ENCODE results near the gene TINCR. TPM values are rescaled to one million over a fixed set of nuclear protein-coding genes. Genes with fewer than 3 reads are reported as not detected.

The TINCR gene
- total RNA-seq, 2 experiments from 2014 or later: 0.26 to 0.68 TPM

- ChIA-PET POLR2A (no interaction called here), CTCF (no interaction called here)
- Mint-ChIP-seq H3K27me3 (ENCODE audit: low read depth) (peaks cover 7% of the 10 kb centered on the region), H3K9me3 (ENCODE audit: insufficient read depth) (no peaks in the 10 kb centered on the region), H3K4me3 (no peak overlapping the region), H3K36me3 (ENCODE audit: low read depth) (no peaks in the 10 kb centered on the region), H3K4me1 (ENCODE audit: low read depth) (no peaks in the 10 kb centered on the region), H3K27ac (no peak overlapping the region)
- DNase-seq (no peak), ATAC-seq (no peak)
Observed at GRCh38 chr19:5567970-5568407, 236 bp upstream of the TINCR start.

GRCh38 chr19:5564930-5565329, 2.8 kb downstream of the TINCR start:
- no peaks in the 10 kb centered on the region for H3K36me3 Mint-ChIP-seq (ENCODE audit: low read depth)
- ChIA-PET CTCF (no interaction called here), POLR2A (no interaction called here)
- no peaks in the 10 kb centered on the region for H3K4me1 Mint-ChIP-seq (ENCODE audit: low read depth)
- H3K27me3 Mint-ChIP-seq (ENCODE audit: low read depth): peaks cover 7% of the 10 kb centered on the region
- ATAC-seq: no peak
- no peak overlapping the region for H3K4me3 Mint-ChIP-seq
- DNase-seq: no peak
- no peak overlapping the region for H3K27ac Mint-ChIP-seq
- H3K9me3 Mint-ChIP-seq (ENCODE audit: insufficient read depth): peaks cover 4% of the 10 kb centered on the region

- H3K36me3 Mint-ChIP-seq (ENCODE audit: low read depth): no peaks in the 10 kb centered on the region
- no peak overlapping the region for H3K4me3 Mint-ChIP-seq
- no peak for ATAC-seq
- peaks cover 7% of the 10 kb centered on the region for H3K27me3 Mint-ChIP-seq (ENCODE audit: low read depth)
- no peak overlapping the region for H3K27ac Mint-ChIP-seq
- no peaks in the 10 kb centered on the region for H3K4me1 Mint-ChIP-seq (ENCODE audit: low read depth)
- CTCF ChIA-PET: no interaction called here
- POLR2A ChIA-PET: no interaction called here
- H3K9me3 Mint-ChIP-seq (ENCODE audit: insufficient read depth): peaks cover 4% of the 10 kb centered on the region
- no peak for DNase-seq
Observed at GRCh38 chr19:5563935-5564612, 3.7 kb downstream of the TINCR start.

- no peak overlapping the region for H3K4me3 Mint-ChIP-seq
- CTCF ChIA-PET: no interaction called here
- peaks cover 7% of the 10 kb centered on the region for H3K27me3 Mint-ChIP-seq (ENCODE audit: low read depth)
- POLR2A ChIA-PET: no interaction called here
- ATAC-seq (no peak), DNase-seq (no peak)
- H3K36me3 Mint-ChIP-seq (ENCODE audit: low read depth): no peaks in the 10 kb centered on the region
- no peaks in the 10 kb centered on the region for H3K4me1 Mint-ChIP-seq (ENCODE audit: low read depth)
- no peak overlapping the region for H3K27ac Mint-ChIP-seq
- peaks cover 4% of the 10 kb centered on the region for H3K9me3 Mint-ChIP-seq (ENCODE audit: insufficient read depth)
Observed at GRCh38 chr19:5563008-5563431, 4.7 kb downstream of the TINCR start.

- Mint-ChIP-seq H3K9me3 (ENCODE audit: insufficient read depth) (peaks cover 4% of the 10 kb centered on the region), H3K27ac (no peak overlapping the region), H3K27me3 (ENCODE audit: low read depth) (peaks cover 7% of the 10 kb centered on the region), H3K36me3 (ENCODE audit: low read depth) (no peaks in the 10 kb centered on the region), H3K4me3 (no peak overlapping the region), H3K4me1 (ENCODE audit: low read depth) (no peaks in the 10 kb centered on the region)
- CTCF ChIA-PET: no interaction called here
- DNase-seq (no peak), ATAC-seq (no peak)
- POLR2A ChIA-PET: no interaction called here
Observed at GRCh38 chr19:5562280-5562679, 5.5 kb downstream of the TINCR start.

- Mint-ChIP-seq H3K9me3 (ENCODE audit: insufficient read depth) (peaks cover 4% of the 10 kb centered on the region), H3K27me3 (ENCODE audit: low read depth) (peaks cover 7% of the 10 kb centered on the region), H3K4me1 (ENCODE audit: low read depth) (no peaks in the 10 kb centered on the region), H3K36me3 (ENCODE audit: low read depth) (no peaks in the 10 kb centered on the region), H3K27ac (no peak overlapping the region), H3K4me3 (no peak overlapping the region)
- no peak for ATAC-seq
- ChIA-PET POLR2A (no interaction called here), CTCF (no interaction called here)
- DNase-seq: no peak
Observed at GRCh38 chr19:5561559-5561958, 6.2 kb downstream of the TINCR start.

GRCh38 chr19:5560156-5560555, 7.6 kb downstream of the TINCR start:
- H3K27ac Mint-ChIP-seq: no peak overlapping the region
- POLR2A ChIA-PET: no interaction called here
- no peak overlapping the region for H3K4me3 Mint-ChIP-seq
- H3K27me3 Mint-ChIP-seq (ENCODE audit: low read depth): peaks cover 4% of the 10 kb centered on the region
- CTCF ChIA-PET: no interaction called here
- peaks cover 4% of the 10 kb centered on the region for H3K9me3 Mint-ChIP-seq (ENCODE audit: insufficient read depth)
- no peak for DNase-seq
- no peak for ATAC-seq
- no peaks in the 10 kb centered on the region for H3K4me1 Mint-ChIP-seq (ENCODE audit: low read depth)
- H3K36me3 Mint-ChIP-seq (ENCODE audit: low read depth): no peaks in the 10 kb centered on the region

GRCh38 chr19:5559804-5560133, 8.0 kb downstream of the TINCR start:
- Mint-ChIP-seq H3K36me3 (ENCODE audit: low read depth) (no peaks in the 10 kb centered on the region), H3K4me3 (no peak overlapping the region), H3K27ac (no peak overlapping the region), H3K27me3 (ENCODE audit: low read depth) (peaks cover 3% of the 10 kb centered on the region), H3K4me1 (ENCODE audit: low read depth) (no peaks in the 10 kb centered on the region), H3K9me3 (ENCODE audit: insufficient read depth) (peaks cover 4% of the 10 kb centered on the region)
- ATAC-seq (no peak), DNase-seq (no peak)
- CTCF ChIA-PET: no interaction called here
- POLR2A ChIA-PET: no interaction called here

GRCh38 chr19:5558101-5558621, 9.6 kb downstream of the TINCR start:
- H3K4me3 Mint-ChIP-seq: no peak overlapping the region
- peaks cover under 1% of the 10 kb centered on the region for H3K27me3 Mint-ChIP-seq (ENCODE audit: low read depth)
- ATAC-seq (no peak), DNase-seq (no peak)
- no peak overlapping the region for H3K27ac Mint-ChIP-seq
- H3K36me3 Mint-ChIP-seq (ENCODE audit: low read depth): no peaks in the 10 kb centered on the region
- H3K9me3 Mint-ChIP-seq (ENCODE audit: insufficient read depth): peaks cover 4% of the 10 kb centered on the region
- CTCF ChIA-PET: interaction anchor here (1.2 kb wide), 1 partner anchor 10 kb away, joined by 3 read pairs; no protein-coding TSS in a partner anchor
- POLR2A ChIA-PET: no interaction called here
- H3K4me1 Mint-ChIP-seq (ENCODE audit: low read depth): no peaks in the 10 kb centered on the region

GRCh38 chr19:5557691-5558090, 10.1 kb downstream of the TINCR start:
- Mint-ChIP-seq H3K9me3 (ENCODE audit: insufficient read depth) (peaks cover 4% of the 10 kb centered on the region), H3K4me1 (ENCODE audit: low read depth) (no peaks in the 10 kb centered on the region), H3K27me3 (ENCODE audit: low read depth) (no peaks in the 10 kb centered on the region), H3K36me3 (ENCODE audit: low read depth) (no peaks in the 10 kb centered on the region), H3K4me3 (no peak overlapping the region), H3K27ac (no peak overlapping the region)
- DNase-seq (no peak), ATAC-seq (no peak)
- POLR2A ChIA-PET: no interaction called here
- CTCF ChIA-PET: interaction anchor here (1.2 kb wide), 1 partner anchor 10 kb away, joined by 3 read pairs; no protein-coding TSS in a partner anchor

GRCh38 chr19:5554828-5555227, 12.9 kb downstream of the TINCR start:
- Mint-ChIP-seq H3K36me3 (ENCODE audit: low read depth) (no peaks in the 10 kb centered on the region), H3K4me1 (ENCODE audit: low read depth) (no peaks in the 10 kb centered on the region), H3K27me3 (ENCODE audit: low read depth) (no peaks in the 10 kb centered on the region), H3K27ac (no peak overlapping the region), H3K4me3 (no peak overlapping the region), H3K9me3 (ENCODE audit: insufficient read depth) (no peaks in the 10 kb centered on the region)
- ChIA-PET POLR2A (no interaction called here), CTCF (no interaction called here)
- DNase-seq: no peak
- no peak for ATAC-seq

- no peaks in the 10 kb centered on the region for H3K4me1 Mint-ChIP-seq (ENCODE audit: low read depth)
- H3K27me3 Mint-ChIP-seq (ENCODE audit: low read depth): no peaks in the 10 kb centered on the region
- POLR2A ChIA-PET: no interaction called here
- no peak for DNase-seq
- no peak overlapping the region for H3K27ac Mint-ChIP-seq
- no peak overlapping the region for H3K4me3 Mint-ChIP-seq
- ATAC-seq: no peak
- no peaks in the 10 kb centered on the region for H3K36me3 Mint-ChIP-seq (ENCODE audit: low read depth)
- CTCF ChIA-PET: no interaction called here
- H3K9me3 Mint-ChIP-seq (ENCODE audit: insufficient read depth): no peaks in the 10 kb centered on the region
Observed at GRCh38 chr19:5553892-5554291, 13.9 kb downstream of the TINCR start.

GRCh38 chr19:5547881-5548280, 19.9 kb downstream of the TINCR start:
- H3K36me3 Mint-ChIP-seq (ENCODE audit: low read depth): no peaks in the 10 kb centered on the region
- POLR2A ChIA-PET: no interaction called here
- H3K9me3 Mint-ChIP-seq (ENCODE audit: insufficient read depth): no peaks in the 10 kb centered on the region
- no peaks in the 10 kb centered on the region for H3K27me3 Mint-ChIP-seq (ENCODE audit: low read depth)
- peak; percentile 51 for ATAC-seq
- CTCF ChIA-PET: interaction anchor here (0.6 to 2.2 kb wide), 12 partner anchors 9 to 143 kb away, joined by 3 to 11 read pairs (median 3); no protein-coding TSS in a partner anchor
- H3K4me1 Mint-ChIP-seq (ENCODE audit: low read depth): peaks cover 2% of the 10 kb centered on the region
- no peak overlapping the region for H3K4me3 Mint-ChIP-seq
- DNase-seq: peak; percentile 47
- H3K27ac Mint-ChIP-seq: no peak overlapping the region

Data from activated CD8-positive, alpha-beta T cell treated with anti-CD3 and anti-CD28 coated beads, Interleukin-2, amount 10 ng/mL, durations not matched to agents 7 days and 5 days (primary cell).